Astrocyte (in vitro differentiated cells and primary cell): Measurements from ENCODE around the gene ALKBH2. TPM values are rescaled to one million over a fixed set of nuclear protein-coding genes. Genes with fewer than 3 reads are reported as not detected.
A peak's percentile ranks its signal among the peaks of the same experiment; 100 is the strongest.

ENCODE experiments used
- DNase-seq: peaks from one replicate; pipeline ENCODE4 v3.0.0-alpha.2; 2010; ENCODE audit warnings: low read depth
- FAIRE-seq: peaks from 2 replicates; lab custom pipeline; 2011; peaks lifted over from hg19 to GRCh38; lab: Jason Lieb, UNC
- H2AFZ ChIP-seq: 2 replicates; pipeline ENCODE4 v1.6.0; 2012; ENCODE audit warnings: low read depth, low read length, inconsistent platforms
- H3K27ac ChIP-seq: 2 replicates; pipeline ENCODE4 v1.5.1; 2011; ENCODE audit warnings: low read depth, low read length, inconsistent platforms
- H3K27me3 ChIP-seq: 2 replicates; pipeline ENCODE4 v1.6.0; 2011; ENCODE audit warnings: low read length, inconsistent platforms; ENCODE audit not compliant: insufficient read depth
- H3K36me3 ChIP-seq: 2 replicates; pipeline ENCODE4 v1.5.1; 2011; ENCODE audit warnings: low read length, inconsistent platforms; ENCODE audit not compliant: insufficient read depth
- H3K4me1 ChIP-seq: 2 replicates; pipeline ENCODE4 v1.5.1; 2011; ENCODE audit warnings: low read length, inconsistent platforms; ENCODE audit not compliant: insufficient read depth
- H3K4me2 ChIP-seq: 2 replicates; pipeline ENCODE4 v1.6.0; 2012; ENCODE audit warnings: low read length, inconsistent platforms
- H3K4me3 ChIP-seq: 2 replicates; pipeline ENCODE4 v1.5.1; 2011; ENCODE audit warnings: low read depth, mild to moderate bottlenecking, low read length, inconsistent platforms; ENCODE audit not compliant: insufficient read depth
- H3K79me2 ChIP-seq: 2 replicates; pipeline ENCODE4 v1.6.0; 2012; ENCODE audit warnings: mild to moderate bottlenecking, low read length, inconsistent platforms; ENCODE audit not compliant: insufficient read depth
- H3K9ac ChIP-seq: 2 replicates; pipeline ENCODE4 v1.6.0; 2012; ENCODE audit warnings: mild to moderate bottlenecking, low read length, inconsistent platforms
- H3K9me3 ChIP-seq: 2 replicates; pipeline ENCODE4 v1.5.1; 2012; ENCODE audit warnings: low read depth, mild to moderate bottlenecking, low read length, inconsistent platforms; ENCODE audit not compliant: insufficient read depth
- H4K20me1 ChIP-seq: 2 replicates; pipeline ENCODE4 v1.6.0; 2012; ENCODE audit warnings: low read length, inconsistent platforms; ENCODE audit not compliant: insufficient read depth
- H3K27ac Mint-ChIP-seq: one replicate; pipeline ENCODE4 v1.8.0; 2021; ENCODE audit warnings: mild to moderate bottlenecking, mixed read lengths; ENCODE audit not compliant: unreplicated experiment
- H3K27me3 Mint-ChIP-seq: one replicate; pipeline ENCODE4 v1.8.0; 2021; ENCODE audit warnings: low read depth, mixed read lengths; ENCODE audit not compliant: unreplicated experiment
- H3K36me3 Mint-ChIP-seq: one replicate; pipeline ENCODE4 v1.8.0; 2021; ENCODE audit warnings: low read depth, mixed read lengths; ENCODE audit not compliant: unreplicated experiment
- H3K4me1 Mint-ChIP-seq: one replicate; pipeline ENCODE4 v1.8.0; 2021; ENCODE audit warnings: low read depth, mixed read lengths; ENCODE audit not compliant: unreplicated experiment
- H3K4me3 Mint-ChIP-seq: one replicate; pipeline ENCODE4 v1.8.0; 2021; ENCODE audit warnings: mild to moderate bottlenecking, moderate library complexity, mixed read lengths; ENCODE audit not compliant: unreplicated experiment
- H3K9me3 Mint-ChIP-seq: one replicate; pipeline ENCODE4 v1.8.0; 2021; ENCODE audit warnings: mild to moderate bottlenecking, mixed read lengths; ENCODE audit not compliant: unreplicated experiment
- EZH2 ChIP-seq: IDR thresholded peaks from 2 replicates; pipeline ENCODE4 v1.6.1; 2012; ENCODE audit warnings: mild to moderate bottlenecking, low read length, inconsistent platforms; ENCODE audit not compliant: insufficient read depth
- total RNA-seq: library from RNA; stranded (reverse); gene quantifications from 2 replicates; pipeline ENCODE4 v1.2.1, GENCODE V29; 2021
- TF ChIP-seq, protein P1 (sequence below): IDR thresholded peaks from 2 replicates; pipeline ENCODE4 v1.5.1; 2011; ENCODE audit warnings: low read depth, mild to moderate bottlenecking, inconsistent platforms, low read length, moderate library complexity; ENCODE audit not compliant: insufficient read depth

The ALKBH2 gene
- total RNA-seq, 1 donor from 2014 or later: 5.1 TPM

DNA sequence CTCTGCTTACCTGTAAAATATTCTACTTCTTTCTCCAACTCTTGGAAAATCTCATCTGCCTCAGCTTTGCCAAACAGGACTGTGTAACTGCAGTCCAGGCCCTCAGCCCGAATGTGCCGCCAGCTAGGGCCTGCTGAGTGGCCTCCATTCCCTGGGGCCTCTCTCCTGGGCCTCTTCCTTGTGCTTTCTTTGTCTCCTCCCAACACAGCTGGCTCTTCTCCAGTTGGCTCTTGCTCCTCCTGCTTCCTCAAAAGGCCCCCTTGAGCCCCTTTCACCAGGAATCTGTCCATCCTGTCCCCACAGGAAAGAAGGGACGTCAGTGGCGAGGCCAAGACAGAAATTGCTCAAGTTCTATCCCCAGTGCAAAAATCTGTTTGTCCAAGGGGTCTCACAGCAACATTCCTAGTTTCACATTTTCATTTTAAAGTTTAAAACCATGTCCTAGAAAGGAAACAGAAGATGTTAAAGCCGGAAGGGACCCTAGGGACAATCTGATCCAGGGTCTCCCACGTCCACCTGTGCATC is 713 bp downstream of the ALKBH2 start:
- DNase-seq: no peak

GRCh38 chr12:109089683-109090082 is 3.6 kb downstream of the ALKBH2 start:
- Mint-ChIP-seq H3K27ac (no peak overlapping the region), H3K27me3 (no peaks in the 10 kb centered on the region), H3K4me1 (peaks cover 6% of the 10 kb centered on the region), H3K4me3 (no peak overlapping the region), H3K9me3 (peaks cover 6% of the 10 kb centered on the region), H3K36me3 (peaks cover 10% of the 10 kb centered on the region)
- Histone ChIP-seq H3K27ac (no peak overlapping the region), H3K9ac (no peak overlapping the region), H3K4me2 (no peak overlapping the region), H3K4me1 (peaks cover 16% of the 10 kb centered on the region), H4K20me1 (no peaks in the 10 kb centered on the region), H2AFZ (no peak overlapping the region), H3K4me3 (no peak overlapping the region), H3K27me3 (no peaks in the 10 kb centered on the region), H3K9me3 (no peaks in the 10 kb centered on the region), H3K79me2 (peaks cover 28% of the 10 kb centered on the region), H3K36me3 (peaks cover 23% of the 10 kb centered on the region)
- TF ChIP-seq EZH2: no peak
- TF ChIP-seq, protein P1, sequence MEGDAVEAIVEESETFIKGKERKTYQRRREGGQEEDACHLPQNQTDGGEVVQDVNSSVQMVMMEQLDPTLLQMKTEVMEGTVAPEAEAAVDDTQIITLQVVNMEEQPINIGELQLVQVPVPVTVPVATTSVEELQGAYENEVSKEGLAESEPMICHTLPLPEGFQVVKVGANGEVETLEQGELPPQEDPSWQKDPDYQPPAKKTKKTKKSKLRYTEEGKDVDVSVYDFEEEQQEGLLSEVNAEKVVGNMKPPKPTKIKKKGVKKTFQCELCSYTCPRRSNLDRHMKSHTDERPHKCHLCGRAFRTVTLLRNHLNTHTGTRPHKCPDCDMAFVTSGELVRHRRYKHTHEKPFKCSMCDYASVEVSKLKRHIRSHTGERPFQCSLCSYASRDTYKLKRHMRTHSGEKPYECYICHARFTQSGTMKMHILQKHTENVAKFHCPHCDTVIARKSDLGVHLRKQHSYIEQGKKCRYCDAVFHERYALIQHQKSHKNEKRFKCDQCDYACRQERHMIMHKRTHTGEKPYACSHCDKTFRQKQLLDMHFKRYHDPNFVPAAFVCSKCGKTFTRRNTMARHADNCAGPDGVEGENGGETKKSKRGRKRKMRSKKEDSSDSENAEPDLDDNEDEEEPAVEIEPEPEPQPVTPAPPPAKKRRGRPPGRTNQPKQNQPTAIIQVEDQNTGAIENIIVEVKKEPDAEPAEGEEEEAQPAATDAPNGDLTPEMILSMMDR: no peak
- DNase-seq: no peak
- no peak for FAIRE-seq

More for the DNA sequence above, 713 bp downstream of the ALKBH2 start:
- H3K4me3 Mint-ChIP-seq: peak overlapping the region; percentile 63
- H3K9me3 ChIP-seq: no peaks in the 10 kb centered on the region
- H3K27ac Mint-ChIP-seq: peak overlapping the region; percentile 53
- TF ChIP-seq, protein P1: no peak
- TF ChIP-seq EZH2: no peak
- H3K27me3 Mint-ChIP-seq: peaks cover 2% of the 10 kb centered on the region
- FAIRE-seq: no peak
- H3K4me3 ChIP-seq: peak overlapping the region; percentile 72
- H3K79me2 ChIP-seq: peaks cover 28% of the 10 kb centered on the region
- peaks cover 5% of the 10 kb centered on the region for H3K36me3 ChIP-seq
- peak overlapping the region; percentile 79 for H3K9ac ChIP-seq
- no peaks in the 10 kb centered on the region for H4K20me1 ChIP-seq
- no peaks in the 10 kb centered on the region for H3K27me3 ChIP-seq
- peaks cover 6% of the 10 kb centered on the region for H3K9me3 Mint-ChIP-seq
- peak overlapping the region; percentile 93 for H3K4me2 ChIP-seq
- peaks cover 6% of the 10 kb centered on the region for H3K4me1 Mint-ChIP-seq
- peaks cover 10% of the 10 kb centered on the region for H3K36me3 Mint-ChIP-seq
- peak overlapping the region; percentile 97 for H2AFZ ChIP-seq
- H3K27ac ChIP-seq: peak overlapping the region; percentile 63
- H3K4me1 ChIP-seq: peaks cover 18% of the 10 kb centered on the region

GRCh38 chr12:109088818-109089217 is 4.5 kb downstream of the ALKBH2 start:
- H2AFZ ChIP-seq: no peak overlapping the region
- peaks cover 28% of the 10 kb centered on the region for H3K79me2 ChIP-seq
- peaks cover 27% of the 10 kb centered on the region for H3K36me3 ChIP-seq
- Mint-ChIP-seq H3K27ac (no peak overlapping the region), H3K27me3 (no peaks in the 10 kb centered on the region), H3K4me1 (peaks cover 6% of the 10 kb centered on the region), H3K4me3 (no peak overlapping the region), H3K9me3 (peaks cover 6% of the 10 kb centered on the region), H3K36me3 (peaks cover 10% of the 10 kb centered on the region)
- no peak for TF ChIP-seq EZH2
- TF ChIP-seq, protein P1: no peak
- H3K4me1 ChIP-seq: peaks cover 16% of the 10 kb centered on the region
- FAIRE-seq (no peak), DNase-seq (no peak)
- H3K4me2 ChIP-seq: no peak overlapping the region
- no peak overlapping the region for H3K27ac ChIP-seq
- H3K4me3 ChIP-seq: no peak overlapping the region
- H3K9ac ChIP-seq: no peak overlapping the region
- H3K9me3 ChIP-seq: no peaks in the 10 kb centered on the region
- H4K20me1 ChIP-seq: no peaks in the 10 kb centered on the region
- H3K27me3 ChIP-seq: no peaks in the 10 kb centered on the region
